Omental fat pad (tissue), 4 donors: Measurements from ENCODE around the gene CIDEB. TPM values are rescaled to one million over a fixed set of nuclear protein-coding genes. Genes with fewer than 3 reads are reported as not detected.

Source experiments
- ATAC-seq: fragments of 150-250 bp; one replicate; pipeline ENCODE4 v1.9.1; 2016; ENCODE audit warnings: mild to moderate bottlenecking, moderate library complexity; ENCODE audit not compliant: low FRiP score
- DNase-seq: peaks from one replicate; pipeline ENCODE4 v3.0.0-alpha.2; 2019; ENCODE audit warnings: low spot score
- total RNA-seq, 4 donors: library from RNA; depleted of rRNA; stranded (reverse); fragments of >200 nt; gene quantifications; one replicate each; pipeline ENCODE4 v1.1.0, GENCODE V29; 2016
- TF ChIP-seq, protein P1 (sequence below), 3 donors: fragments of 450-650 bp; IDR thresholded peaks; one replicate each; pipeline ENCODE4 v1.5.1; 2016 to 2017; ENCODE audit warnings: antibody characterized with exemption in 3 of 3, mild to moderate bottlenecking in 3 of 3, moderate library complexity in 2 of 3

The CIDEB gene
- total RNA-seq, 4 donors from 2014 or later = 9.1 to 23.8 (median 14.3) TPM

DNA sequence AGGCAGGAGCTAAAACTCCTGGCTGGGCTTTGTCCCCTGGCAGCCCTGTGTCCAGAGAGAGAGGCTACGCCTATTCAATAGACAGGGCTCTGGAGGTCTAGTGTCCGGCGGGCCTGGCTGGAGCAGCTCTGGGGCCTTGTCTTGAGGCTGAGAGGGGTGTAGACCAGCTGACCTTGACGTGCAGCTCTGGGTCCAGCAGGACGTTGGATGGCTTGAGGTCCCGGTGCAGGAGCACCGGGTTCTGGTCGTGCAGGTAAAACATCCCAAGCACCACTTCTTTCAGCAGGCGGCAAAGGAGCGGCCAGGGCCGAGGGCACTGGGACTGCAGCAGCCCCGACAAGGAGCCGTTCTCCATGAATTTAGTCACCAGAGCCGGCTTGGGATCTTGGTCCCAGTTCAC is 31.1 kb upstream of the CIDEB start:
- TF ChIP-seq, protein P1, sequence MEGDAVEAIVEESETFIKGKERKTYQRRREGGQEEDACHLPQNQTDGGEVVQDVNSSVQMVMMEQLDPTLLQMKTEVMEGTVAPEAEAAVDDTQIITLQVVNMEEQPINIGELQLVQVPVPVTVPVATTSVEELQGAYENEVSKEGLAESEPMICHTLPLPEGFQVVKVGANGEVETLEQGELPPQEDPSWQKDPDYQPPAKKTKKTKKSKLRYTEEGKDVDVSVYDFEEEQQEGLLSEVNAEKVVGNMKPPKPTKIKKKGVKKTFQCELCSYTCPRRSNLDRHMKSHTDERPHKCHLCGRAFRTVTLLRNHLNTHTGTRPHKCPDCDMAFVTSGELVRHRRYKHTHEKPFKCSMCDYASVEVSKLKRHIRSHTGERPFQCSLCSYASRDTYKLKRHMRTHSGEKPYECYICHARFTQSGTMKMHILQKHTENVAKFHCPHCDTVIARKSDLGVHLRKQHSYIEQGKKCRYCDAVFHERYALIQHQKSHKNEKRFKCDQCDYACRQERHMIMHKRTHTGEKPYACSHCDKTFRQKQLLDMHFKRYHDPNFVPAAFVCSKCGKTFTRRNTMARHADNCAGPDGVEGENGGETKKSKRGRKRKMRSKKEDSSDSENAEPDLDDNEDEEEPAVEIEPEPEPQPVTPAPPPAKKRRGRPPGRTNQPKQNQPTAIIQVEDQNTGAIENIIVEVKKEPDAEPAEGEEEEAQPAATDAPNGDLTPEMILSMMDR (IDR thresholded peaks at IDR 0.05) = no peak
- ATAC-seq = no peak
- no peak for DNase-seq

DNA sequence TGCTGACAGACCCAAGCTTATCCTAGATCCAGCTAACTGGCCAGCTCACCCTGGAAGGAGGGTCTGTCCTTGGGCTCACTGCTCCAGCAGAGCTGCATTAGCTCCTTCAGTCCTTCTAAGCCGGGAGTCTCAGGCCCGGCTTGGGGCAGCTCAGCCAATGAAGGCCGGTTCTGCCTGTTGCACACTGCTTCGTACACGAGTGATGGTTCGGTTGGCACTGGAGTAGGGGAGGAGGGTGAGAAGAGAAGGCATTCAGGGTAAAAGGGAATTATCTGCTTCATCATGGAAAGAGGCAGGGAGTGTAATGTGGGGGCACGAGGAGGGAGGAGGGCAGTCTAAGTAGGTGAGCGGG is 30.0 kb upstream of the CIDEB start:
- TF ChIP-seq, protein P1 (IDR thresholded peaks at IDR 0.05) = no peak

DNA sequence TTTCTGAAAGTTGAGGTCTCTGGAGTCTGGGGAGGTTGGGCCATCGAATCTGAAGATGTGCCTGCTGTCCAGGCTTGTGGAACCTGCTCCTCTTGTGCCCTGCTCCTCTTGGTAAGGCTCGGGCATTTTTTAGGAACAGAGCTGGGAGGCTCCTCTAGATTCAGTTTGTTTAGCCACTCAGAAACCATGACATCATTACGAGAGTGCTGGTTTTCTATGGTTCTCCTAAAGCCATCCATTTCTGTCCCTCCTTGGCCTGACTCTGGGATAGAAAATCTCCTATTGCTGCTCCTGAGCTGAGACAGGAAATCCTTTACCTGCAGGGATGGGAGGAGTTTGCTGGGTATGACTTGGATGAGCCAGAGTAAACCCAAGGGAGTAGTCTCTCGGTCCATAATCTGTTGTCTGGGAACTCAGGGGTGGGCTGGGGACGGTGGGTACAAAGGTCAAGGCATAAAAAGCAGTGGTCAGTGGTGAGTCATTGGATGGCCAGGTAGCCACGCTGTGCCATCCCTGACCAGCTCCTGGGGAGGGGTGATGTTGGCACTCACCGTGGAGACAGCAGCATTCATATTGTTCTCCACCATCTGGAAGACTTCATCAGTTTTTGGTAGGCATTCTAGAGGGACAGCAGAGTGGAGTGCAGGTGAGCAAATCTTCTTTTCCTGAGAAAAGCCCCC is 29.5 kb upstream of the CIDEB start:
- ATAC-seq = no peak
- TF ChIP-seq, protein P1 (IDR thresholded peaks at IDR 0.05) = no peak
- DNase-seq = no peak

More for the DNA sequence above, 30.0 kb upstream of the CIDEB start:
- no peak for ATAC-seq
- no peak for DNase-seq

- TF ChIP-seq, protein P1 (IDR thresholded peaks at IDR 0.05) = no peak
- DNase-seq = no peak
Measured at GRCh38 chr14:24335461-24336171, 27.8 kb upstream of the CIDEB start.

GRCh38 chr14:24334431-24335291 is 26.9 kb upstream of the CIDEB start, which contains the start of gene ADCY4:
Gene ADCY4 (minus strand): TSS chr14:24335071. CDS start chr14:24334652, 419 bp downstream.
- DNase-seq = no peak
- TF ChIP-seq, protein P1 (IDR thresholded peaks at IDR 0.05) = no peak
- ATAC-seq = no peak

More at GRCh38 chr14:24335461-24336171, 27.8 kb upstream of the CIDEB start:
- ATAC-seq = no peak

DNA sequence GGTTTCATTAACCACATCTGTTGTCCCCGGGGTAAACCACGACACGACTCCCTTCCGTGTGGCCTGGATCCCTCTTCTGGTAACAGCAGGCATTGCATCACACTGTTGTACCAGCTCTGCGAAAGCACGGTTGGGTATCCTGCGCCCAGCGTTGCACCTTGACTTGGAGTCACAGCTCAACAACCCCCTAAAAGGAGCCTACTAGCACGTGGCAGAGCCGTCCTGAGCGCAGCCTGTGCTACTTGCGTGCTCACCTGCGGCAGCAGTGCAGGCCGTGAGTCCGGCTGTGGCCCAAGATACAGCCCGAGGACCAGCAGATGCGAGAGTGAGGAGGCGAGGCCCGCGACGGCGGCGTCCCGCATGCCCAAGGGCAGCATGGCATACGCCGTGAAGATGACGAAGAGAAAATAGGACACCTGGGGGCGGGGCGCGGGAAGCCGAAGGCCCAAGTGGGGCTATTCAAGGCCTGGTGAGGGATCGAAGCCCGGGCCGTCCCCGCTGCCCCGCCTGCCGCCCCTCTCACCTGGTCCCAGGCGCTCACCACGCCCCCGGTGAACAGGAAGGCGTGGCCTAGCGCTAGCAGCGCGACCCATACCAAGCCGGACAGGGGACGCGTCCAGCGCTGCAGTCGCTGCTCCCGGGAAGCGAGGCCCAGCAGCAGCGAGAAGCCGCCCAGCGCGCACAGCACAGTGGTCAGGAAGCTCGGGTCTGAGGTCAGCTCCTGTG is 24.7 kb upstream of the CIDEB start:
- TF ChIP-seq, protein P1 (IDR thresholded peaks at IDR 0.05) = peak in 1 of 3 donors; percentile 33
- ATAC-seq = peak; percentile 37
- DNase-seq = no peak
